ENCODE measurements around the gene TCP1.

GRCh38 chr6:159800141-159800865 lies 10.9 kb upstream of the TCP1 start, which contains the start of gene PNLDC1:
- TF ChIP-seq CTCF (conservative IDR thresholded peaks at IDR 0.05; ENCODE audit: low read depth, low read length) (no peak), EZH2 (IDR thresholded peaks at IDR 0.05; ENCODE audit: borderline replicate concordance, low read depth, low read length, poor library complexity, severe bottlenecking) (no peak)
